Measurements from ENCODE around the gene SPTLC2. TPM values are rescaled to one million over a fixed set of nuclear protein-coding genes. Genes with fewer than 3 reads are reported as not detected.

The SPTLC2 gene
- total and polyA plus RNA-seq, 2 of the 13 experiments (the other 11 are each of a cell fraction or from before 2014, with no cell fraction given) = 17.4 to 17.5 TPM

GRCh38 chr14:77498984-77499527 lies 117.4 kb downstream of the SPTLC2 start (continued):
- TF ChIP-seq ZC3H13 (CRISPR knock-in tag; IDR thresholded peaks at IDR 0.05) (0 out of 2 replicates have a peak, but pooled peaks have one; percentile 12), ZNF768 (CRISPR knock-in tag; IDR thresholded peaks at IDR 0.05) (no peak), TFDP2 (CRISPR knock-in tag; IDR thresholded peaks at IDR 0.05) (0 out of 2 replicates have a peak, but pooled peaks have one; percentile 17), TSC22D2 (CRISPR knock-in tag; IDR thresholded peaks at IDR 0.05; ENCODE audit: borderline replicate concordance) (no peak), MAFK (conservative IDR thresholded peaks at IDR 0.05 in 1 of 2, IDR thresholded peaks at IDR 0.05 in 1 of 2; ENCODE audit: low read length in 2 of 2) (no peak), ZHX1 (CRISPR knock-in tag; IDR thresholded peaks at IDR 0.05; ENCODE audit: low read depth) (0 out of 2 replicates have a peak, but pooled peaks have one; percentile 13), KDM5B (CRISPR knock-in tag; IDR thresholded peaks at IDR 0.05; ENCODE audit: borderline replicate concordance) (peak; percentile 6; the same call in 1 of the 2 replicates), ZNF609 (CRISPR knock-in tag; IDR thresholded peaks at IDR 0.05; ENCODE audit: borderline replicate concordance) (0 out of 2 replicates have a peak, but pooled peaks have one; percentile 37), BORCS8-MEF2B (CRISPR knock-in tag; IDR thresholded peaks at IDR 0.05) (0 out of 2 replicates have a peak, but pooled peaks have one; percentile 11), SPEN (CRISPR knock-in tag; IDR thresholded peaks at IDR 0.05; ENCODE audit: low read depth) (peak; percentile 61; the same call in 1 of the 2 replicates), CENPX (CRISPR knock-in tag; IDR thresholded peaks at IDR 0.05) (no peak), ZNF331 (CRISPR knock-in tag; IDR thresholded peaks at IDR 0.05) (no peak), PHF20 (CRISPR knock-in tag; IDR thresholded peaks at IDR 0.05) (peak; percentile 46), PTBP1 (IDR thresholded peaks at IDR 0.05; ENCODE audit: low read depth, low read length, poor library complexity, severe bottlenecking) (no peak), FLYWCH1 (CRISPR knock-in tag; IDR thresholded peaks at IDR 0.05) (no peak), ZNF781 (CRISPR knock-in tag; IDR thresholded peaks at IDR 0.05; ENCODE audit: borderline replicate concordance, not compliant biosample characterization) (no peak), SKI (IDR thresholded peaks at IDR 0.05; ENCODE audit: partially characterized antibody) (peak; percentile 49), MAX (IDR thresholded peaks at IDR 0.05) (peak; percentile 78), ZNF296 (CRISPR knock-in tag; conservative IDR thresholded peaks at IDR 0.05) (no peak), NPAS2 (CRISPR knock-in tag; IDR thresholded peaks at IDR 0.05; ENCODE audit: borderline replicate concordance) (no peak)
